SH-SY5Y (cell line): ENCODE measurements around the gene NKIRAS2.

Source experiments
- GATA2 ChIP-seq: IDR thresholded peaks from 2 replicates; pipeline ENCODE4 v1.6.1; 2011; ENCODE audit warnings: mild to moderate bottlenecking, low read depth, low read length
- GATA3 ChIP-seq: IDR thresholded peaks from 2 replicates; pipeline ENCODE4 v1.6.1; 2011; ENCODE audit warnings: low read depth, mild to moderate bottlenecking, low read length, moderate library complexity

GRCh38 chr17:42038221-42038973 lies 18.5 kb downstream of the NKIRAS2 start:
- TF ChIP-seq GATA2, result no peak
- no peak for TF ChIP-seq GATA3
